ENCODE results near the gene ILF3. TPM values are rescaled to one million over a fixed set of nuclear protein-coding genes. Genes with fewer than 3 reads are reported as not detected.

Gene ILF3
- polyA plus RNA-seq, 3 donors, result 34.4 to 189 (median 48.1) TPM

DNA sequence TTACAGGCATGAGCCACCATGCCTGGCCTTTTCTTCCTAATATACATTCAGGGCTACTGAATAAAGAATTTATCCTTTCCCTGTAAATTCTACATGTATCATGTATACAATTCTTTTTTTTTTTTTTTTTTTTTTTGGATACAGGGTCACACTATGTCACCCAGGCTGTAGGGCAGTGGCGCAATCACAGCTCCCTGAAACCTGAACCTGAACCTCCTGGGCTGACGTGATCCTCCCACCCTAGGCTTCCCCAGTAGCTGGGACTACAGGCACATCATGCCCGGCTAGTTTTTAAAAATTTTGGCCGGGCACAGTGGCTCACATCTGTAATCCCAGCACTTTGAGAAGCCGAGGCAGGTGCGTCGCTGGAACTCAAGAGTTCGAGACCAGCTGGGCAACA, 35.3 kb upstream of the ILF3 start:
- no peaks in the 10 kb centered on the region for H3K36me3 ChIP-seq (replicated peaks in 1 of 2; ENCODE audit: control insufficient read depth in 1 of 2, insufficient read depth in 2 of 2, low read length in 2 of 2)
- no peaks in the 10 kb centered on the region for H3K27me3 ChIP-seq (ENCODE audit: control insufficient read depth in 2 of 2, insufficient read depth in 2 of 2, low read length in 2 of 2)
- H2AFZ ChIP-seq (ENCODE audit: insufficient read depth, low read depth, low read length, poor library complexity, severe bottlenecking), result no peak overlapping the region
- no peak for DNase-seq
- peaks cover 14% of the 10 kb centered on the region for H3K4me1 Mint-ChIP-seq
- intact Hi-C loops (cut with micrococcal nuclease), result no loop called here
- no peaks in the 10 kb centered on the region for H3K79me2 ChIP-seq (ENCODE audit: insufficient read depth, low read length)
- H3K9me3 ChIP-seq (replicated peaks in 1 of 2; ENCODE audit: control insufficient read depth in 1 of 2, insufficient read depth in 1 of 2, low read length in 2 of 2), result no peaks in the 10 kb centered on the region
- peaks cover 0 to 3% (median 1%) of the 10 kb centered on the region in 3 donors for H3K27me3 Mint-ChIP-seq (ENCODE audit: low read depth in 3 of 3)
- no peak overlapping the region for H3K4me3 Mint-ChIP-seq
- no peak for TF ChIP-seq CTCF (IDR thresholded peaks at IDR 0.05)
- H3K9ac ChIP-seq (ENCODE audit: insufficient read depth, low read length, poor library complexity, severe bottlenecking), result no peak overlapping the region
- H3K36me3 Mint-ChIP-seq, result peaks cover 12 to 17% of the 10 kb centered on the region in 2 donors
- H3K27ac ChIP-seq (ENCODE audit: low read depth in 1 of 2, low read length in 2 of 2), result no peak overlapping the region
- 93% methylated on average over 4 of the region's 8 CpGs for WGBS (ENCODE audit: insufficient coverage)
- H3K4me2 ChIP-seq (replicated peaks; ENCODE audit: extremely low read depth, low read length, poor library complexity, severe bottlenecking), result no peak overlapping the region
- no peaks in the 10 kb centered on the region for H3K9me3 Mint-ChIP-seq
- no peak overlapping the region for H3K4me3 ChIP-seq (replicated peaks in 1 of 3; ENCODE audit: low read depth in 2 of 3, low read length in 3 of 3)
- H3K4me1 ChIP-seq (ENCODE audit: control insufficient read depth in 1 of 2, insufficient read depth in 2 of 2, low read length in 2 of 2), result peaks cover 10% of the 10 kb centered on the region in 2 donors
- peaks cover 86% of the 10 kb centered on the region for H4K20me1 ChIP-seq (ENCODE audit: insufficient read depth, low read length)
- H3K27ac Mint-ChIP-seq, result no peak overlapping the region

GRCh38 chr19:10620786-10621185, 33.4 kb upstream of the ILF3 start:
- Histone ChIP-seq H3K4me2 (replicated peaks; ENCODE audit: extremely low read depth, low read length, poor library complexity, severe bottlenecking) (no peak overlapping the region), H3K4me1 (ENCODE audit: control insufficient read depth in 1 of 2, insufficient read depth in 2 of 2, low read length in 2 of 2) (peaks cover 1 to 8% of the 10 kb centered on the region in 2 donors), H2AFZ (ENCODE audit: insufficient read depth, low read depth, low read length, poor library complexity, severe bottlenecking) (no peak overlapping the region), H3K27me3 (ENCODE audit: control insufficient read depth in 2 of 2, insufficient read depth in 2 of 2, low read length in 2 of 2) (no peaks in the 10 kb centered on the region), H4K20me1 (ENCODE audit: insufficient read depth, low read length) (peaks cover 85% of the 10 kb centered on the region), H3K79me2 (ENCODE audit: insufficient read depth, low read length) (no peaks in the 10 kb centered on the region), H3K9me3 (replicated peaks in 1 of 2; ENCODE audit: control insufficient read depth in 1 of 2, insufficient read depth in 1 of 2, low read length in 2 of 2) (no peaks in the 10 kb centered on the region), H3K4me3 (replicated peaks in 1 of 3; ENCODE audit: low read depth in 2 of 3, low read length in 3 of 3) (no peak overlapping the region), H3K27ac (ENCODE audit: low read depth in 1 of 2, low read length in 2 of 2) (no peak overlapping the region), H3K9ac (ENCODE audit: insufficient read depth, low read length, poor library complexity, severe bottlenecking) (peak overlapping the region; percentile 15), H3K36me3 (replicated peaks in 1 of 2; ENCODE audit: control insufficient read depth in 1 of 2, insufficient read depth in 2 of 2, low read length in 2 of 2) (no peaks in the 10 kb centered on the region)
- peak overlapping the region in 1 of 7 donors; percentile 77 for H3K27ac Mint-ChIP-seq
- no peak for TF ChIP-seq CTCF (IDR thresholded peaks at IDR 0.05)
- H3K4me3 Mint-ChIP-seq, result no peak overlapping the region
- peaks cover 16% of the 10 kb centered on the region for H3K4me1 Mint-ChIP-seq
- peaks cover 12 to 18% of the 10 kb centered on the region in 2 donors for H3K36me3 Mint-ChIP-seq
- intact Hi-C loops (cut with micrococcal nuclease), result no loop called here
- DNase-seq, result no peak
- peaks cover 0 to 8% (median 3%) of the 10 kb centered on the region in 3 donors for H3K27me3 Mint-ChIP-seq (ENCODE audit: low read depth in 3 of 3)
- 83% methylated on average over 1 of the region's 4 CpGs for WGBS (ENCODE audit: insufficient coverage)
- no peaks in the 10 kb centered on the region for H3K9me3 Mint-ChIP-seq
